PC-3 (cell line): ENCODE results near the gene LAMA3. TPM values are rescaled to one million over a fixed set of nuclear protein-coding genes. Genes with fewer than 3 reads are reported as not detected.
A peak's percentile ranks its signal among the peaks of the same experiment; 100 is the strongest.

Experiments used
- ATAC-seq: fragments of 200-7000 bp; cut with Tn5 transposase; 2 replicates; pipeline ENCODE4 v1.9.1; 2020; ENCODE audit warnings: mild to moderate bottlenecking, moderate library complexity
- BruUV-seq: library from RNA; stranded (reverse); fragments of 400-500 nt; replicated peaks from 2 replicates; lab custom pipeline; 2021; lab: Mats Ljungman, UMichigan
- CTCF ChIA-PET: fragments of 300-600 bp; sonication (Branson Sonifier 250); formaldehyde crosslinking; loops from one replicate; lab custom pipeline; 2022; ENCODE audit warnings: antibody characterized with exemption; lab: Charles Lee
- POLR2A ChIA-PET: fragments of 300-600 bp; sonication (Branson Sonifier 250); formaldehyde crosslinking; loops from one replicate; lab custom pipeline; 2022; ENCODE audit warnings: antibody characterized with exemption; ENCODE audit not compliant: unreplicated experiment; lab: Charles Lee
- DNase-seq: peaks from one replicate; pipeline ENCODE4 v3.0.0-alpha.2; 2015
- H2AFZ ChIP-seq: fragments of 300-600 bp; sonication (generic); 2 replicates; pipeline ENCODE4 v1.6.0; 2016; ENCODE audit warnings: antibody characterized with exemption, low read length
- H3F3A ChIP-seq: fragments of 300-600 bp; sonication (generic); one replicate; pipeline ENCODE4 v1.6.0; 2017; ENCODE audit warnings: antibody characterized with exemption, low read length, control low read depth, mild to moderate bottlenecking; ENCODE audit not compliant: unreplicated experiment
- H3K27ac ChIP-seq: fragments of 300-600 bp; sonication (generic); 2 replicates; pipeline ENCODE4 v1.5.1; 2016; ENCODE audit warnings: mild to moderate bottlenecking, low read length
- H3K27me3 ChIP-seq: fragments of 300-600 bp; sonication (generic); 2 replicates; pipeline ENCODE4 v1.6.1; 2016; ENCODE audit warnings: low read length, mixed read lengths
- H3K36me3 ChIP-seq: fragments of 300-600 bp; sonication (generic); 2 replicates; pipeline ENCODE4 v1.6.1; 2016; ENCODE audit warnings: low read depth, mixed run types, low read length, mixed read lengths
- H3K4me1 ChIP-seq: fragments of 300-600 bp; sonication (generic); 2 replicates; pipeline ENCODE4 v1.5.1; 2016; ENCODE audit warnings: low read length; ENCODE audit not compliant: insufficient read depth
- H3K4me2 ChIP-seq: fragments of 300-600 bp; sonication (generic); 2 replicates; pipeline ENCODE4 v1.6.0; 2016; ENCODE audit warnings: low read length
- H3K4me3 ChIP-seq: fragments of 300-600 bp; sonication (generic); 2 replicates; pipeline ENCODE4 v1.5.1; 2016; ENCODE audit warnings: mild to moderate bottlenecking, low read length, mixed read lengths
- H3K79me2 ChIP-seq: fragments of 300-600 bp; sonication (generic); 2 replicates; pipeline ENCODE4 v1.6.1; 2017; ENCODE audit warnings: low read length, mixed read lengths
- H3K9ac ChIP-seq: fragments of 300-600 bp; sonication (generic); 2 replicates; pipeline ENCODE4 v1.6.0; 2016; ENCODE audit warnings: mild to moderate bottlenecking, low read length
- H3K9me2 ChIP-seq: fragments of 300-600 bp; sonication (generic); replicated peaks from 2 replicates; pipeline ENCODE4 v1.6.1; 2016; ENCODE audit warnings: mixed run types, low read length, mixed read lengths
- H3K9me3 ChIP-seq: fragments of 300-600 bp; sonication (generic); 2 replicates; pipeline ENCODE4 v1.6.1; 2016; ENCODE audit warnings: low read length, mixed read lengths
- H4K20me1 ChIP-seq: fragments of 300-600 bp; sonication (generic); 2 replicates; pipeline ENCODE4 v1.6.1; 2016; ENCODE audit warnings: low read length, mixed read lengths
- CTCF ChIP-seq: fragments of 300-600 bp; sonication (generic); conservative IDR thresholded peaks from 2 replicates; pipeline ENCODE4 v1.5.1; 2017; ENCODE audit warnings: antibody characterized with exemption, low read depth, mild to moderate bottlenecking, low read length
- EZH2 ChIP-seq: fragments of 300-600 bp; sonication (generic); IDR thresholded peaks from one replicate; pipeline ENCODE4 v1.6.1; 2017; ENCODE audit warnings: antibody characterized with exemption, mild to moderate bottlenecking, low read length; ENCODE audit not compliant: unreplicated experiment
- EZH2phosphoT487 ChIP-seq: fragments of 300-600 bp; sonication (generic); IDR thresholded peaks from 2 replicates; pipeline ENCODE4 v1.6.1; 2018; ENCODE audit warnings: mild to moderate bottlenecking, antibody characterized with exemption, low read length, borderline replicate concordance
- intact Hi-C: fragments of 100-400 bp; cut with micrococcal nuclease; formaldehyde crosslinking; loops from 2 replicates; pipeline ENCODE4 v1.9.0; 2023
- total RNA-seq: library from RNA; depleted of rRNA; stranded (reverse); fragments of >200 nt; gene quantifications from 2 replicates; pipeline ENCODE4 v1.2.3, GENCODE V29; 2014

Gene LAMA3
- total RNA-seq, 1 experiment from 2014 or later, result 224 TPM

GRCh38 chr18:23725351-23725750, 36.1 kb downstream of the LAMA3 start:
- DNase-seq (no peak), ATAC-seq (peak; percentile 29; the same call in 1 of the 2 replicates)
- Histone ChIP-seq H3K79me2 (peaks cover 68% of the 10 kb centered on the region), H3K9ac (no peak overlapping the region), H3K27me3 (no peaks in the 10 kb centered on the region), H3K36me3 (peaks cover 42% of the 10 kb centered on the region), H3K27ac (no peak overlapping the region), H2AFZ (no peak overlapping the region), H3K9me2 (no peaks in the 10 kb centered on the region), H3K4me3 (no peak overlapping the region), H3F3A (no peaks in the 10 kb centered on the region), H3K4me2 (no peak overlapping the region), H3K9me3 (no peaks in the 10 kb centered on the region), H4K20me1 (no peaks in the 10 kb centered on the region), H3K4me1 (peaks cover 15% of the 10 kb centered on the region)
- no TSS peak for BruUV-seq
- intact Hi-C loops, result no loop called here
- ChIA-PET POLR2A (no interaction called here), CTCF (no interaction called here)
- TF ChIP-seq CTCF, result no peak
- TF ChIP-seq EZH2phosphoT487, result no peak
- no peak for TF ChIP-seq EZH2

DNA sequence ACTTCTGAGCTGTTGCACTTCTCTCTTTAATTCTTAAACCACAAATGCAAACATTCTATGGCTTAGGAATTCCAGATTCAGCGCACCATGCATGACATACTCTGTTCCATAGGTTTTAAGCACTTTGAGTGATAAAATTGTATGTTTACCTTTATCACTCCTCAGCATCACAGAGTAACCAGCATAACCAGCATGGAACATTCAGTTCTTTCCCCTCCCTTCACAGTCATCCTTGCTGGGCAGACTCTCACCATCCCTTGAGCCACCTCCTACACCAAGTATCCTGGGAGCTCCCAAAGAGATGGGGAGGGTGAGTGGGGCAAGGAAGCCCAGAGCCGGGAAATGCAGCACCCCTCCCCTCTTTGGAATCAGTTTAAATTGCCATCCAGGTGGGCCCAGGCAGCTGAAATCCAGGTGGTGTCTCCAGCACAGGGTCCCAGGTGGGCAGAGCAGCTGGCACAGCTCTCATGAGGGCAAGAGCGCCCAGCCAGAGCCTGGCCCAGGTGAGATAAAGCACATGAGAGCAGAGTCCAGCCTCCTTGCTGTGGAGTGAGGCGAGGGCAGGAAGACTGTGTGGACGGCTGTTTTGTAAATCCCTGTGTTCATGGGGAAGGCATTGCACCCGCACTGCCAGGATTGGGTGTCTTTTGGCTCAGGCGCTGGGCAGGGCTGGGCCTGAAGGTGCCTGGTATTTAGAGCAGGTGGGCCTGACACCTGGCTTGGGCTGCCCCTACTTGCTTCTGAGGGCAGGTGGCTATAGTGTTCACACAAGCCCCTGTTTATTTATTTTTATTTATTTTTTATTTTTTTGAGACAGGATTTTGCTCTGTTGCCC, 36.8 kb downstream of the LAMA3 start:
- no peaks in the 10 kb centered on the region for H3F3A ChIP-seq
- no peaks in the 10 kb centered on the region for H3K9me2 ChIP-seq
- H3K27ac ChIP-seq, result no peak overlapping the region
- peaks cover 38% of the 10 kb centered on the region for H3K36me3 ChIP-seq
- no peak for DNase-seq
- peaks cover 10% of the 10 kb centered on the region for H3K4me1 ChIP-seq
- no peak overlapping the region for H2AFZ ChIP-seq
- TF ChIP-seq EZH2 (no peak), CTCF (no peak)
- no peak overlapping the region for H3K4me2 ChIP-seq
- no peaks in the 10 kb centered on the region for H3K27me3 ChIP-seq
- ChIA-PET POLR2A (no interaction called here), CTCF (no interaction called here)
- H4K20me1 ChIP-seq, result no peaks in the 10 kb centered on the region
- no peak overlapping the region for H3K4me3 ChIP-seq
- intact Hi-C loops, result no loop called here
- no peaks in the 10 kb centered on the region for H3K9me3 ChIP-seq
- peaks cover 61% of the 10 kb centered on the region for H3K79me2 ChIP-seq
- peak; percentile 15; the same call in 1 of the 2 replicates for ATAC-seq
- no TSS peak for BruUV-seq
- H3K9ac ChIP-seq, result no peak overlapping the region

- H3K79me2 ChIP-seq, result peaks cover 52% of the 10 kb centered on the region
- H3K9ac ChIP-seq, result no peak overlapping the region
- TF ChIP-seq CTCF, result no peak
- no peak for TF ChIP-seq EZH2
- TF ChIP-seq EZH2phosphoT487, result no peak
- H3F3A ChIP-seq, result no peaks in the 10 kb centered on the region
- ChIA-PET POLR2A (no interaction called here), CTCF (no interaction called here)
- H3K4me1 ChIP-seq, result no peaks in the 10 kb centered on the region; the same call in 1 of the 2 replicates
- H3K27ac ChIP-seq, result no peak overlapping the region
- no peak overlapping the region for H3K4me3 ChIP-seq
- no peaks in the 10 kb centered on the region for H4K20me1 ChIP-seq
- no peak overlapping the region for H2AFZ ChIP-seq
- H3K4me2 ChIP-seq, result no peak overlapping the region
- peaks cover 31% of the 10 kb centered on the region for H3K36me3 ChIP-seq
- DNase-seq, result no peak
- no peaks in the 10 kb centered on the region for H3K9me2 ChIP-seq
- H3K9me3 ChIP-seq, result no peaks in the 10 kb centered on the region
- no TSS peak for BruUV-seq
- ATAC-seq, result no peak
- intact Hi-C loops, result no loop called here
- H3K27me3 ChIP-seq, result no peaks in the 10 kb centered on the region
These were observed 38.6 kb downstream of the LAMA3 start for GRCh38 chr18:23727707-23728493.
